Breast epithelium (tissue), 3 donors: Measurements from ENCODE around the gene ENTPD1.

Experiments used
- POLR2A ChIP-seq: fragments of 450-650 bp; IDR thresholded peaks from one replicate; pipeline ENCODE4 v1.6.1; 2016; ENCODE audit warnings: antibody characterized with exemption, mild to moderate bottlenecking, moderate library complexity
- POLR2AphosphoS5 ChIP-seq, 3 donors: sonication (generic); formaldehyde crosslinking; IDR thresholded peaks; one replicate each; pipeline ENCODE4 v1.6.1; 2017; ENCODE audit warnings: antibody characterized with exemption in 3 of 3
- TF ChIP-seq, protein P1 (sequence below), 3 donors: fragments of 450-650 bp; IDR thresholded peaks; one replicate each; pipeline ENCODE4 v1.5.1; 2016 to 2017; ENCODE audit warnings: antibody characterized with exemption in 3 of 3, mild to moderate bottlenecking in 3 of 3, moderate library complexity in 3 of 3

DNA sequence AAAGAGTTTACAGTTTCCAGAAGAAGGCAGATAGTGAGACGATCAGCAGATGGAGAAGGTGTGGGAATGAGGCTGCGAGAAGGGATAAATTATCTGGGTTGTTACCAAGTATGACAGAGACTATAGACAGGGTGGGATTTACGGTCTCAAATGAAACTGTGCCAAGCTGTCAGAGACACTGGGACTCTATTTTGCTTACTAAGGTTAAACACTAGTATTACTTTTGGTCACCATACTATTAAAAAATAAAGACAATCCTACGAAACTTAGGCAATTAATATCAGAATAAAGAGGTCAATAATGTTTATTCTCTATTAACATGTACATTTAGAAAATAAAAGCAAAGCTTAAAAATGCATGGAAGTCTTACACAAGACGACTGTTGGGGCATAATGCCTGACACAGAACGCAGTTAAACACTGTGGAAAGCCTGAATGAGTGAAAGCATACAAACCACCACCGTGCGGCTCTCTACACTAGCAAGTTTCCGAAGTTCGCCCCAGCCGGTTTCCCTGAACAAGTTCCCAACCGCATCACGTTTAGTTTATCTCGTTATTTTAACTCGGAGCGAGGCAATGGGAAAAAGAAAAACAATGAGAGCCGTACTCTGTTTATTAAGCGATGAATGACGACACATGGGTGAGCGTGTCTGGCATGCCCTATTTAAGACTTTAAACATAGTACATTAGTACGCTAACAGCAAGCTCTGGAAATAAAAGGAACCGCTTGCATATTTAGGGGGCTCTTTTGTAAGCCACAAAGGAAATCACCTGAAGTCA lies 150.9 kb downstream of the ENTPD1 start:
- TF ChIP-seq, protein P1, sequence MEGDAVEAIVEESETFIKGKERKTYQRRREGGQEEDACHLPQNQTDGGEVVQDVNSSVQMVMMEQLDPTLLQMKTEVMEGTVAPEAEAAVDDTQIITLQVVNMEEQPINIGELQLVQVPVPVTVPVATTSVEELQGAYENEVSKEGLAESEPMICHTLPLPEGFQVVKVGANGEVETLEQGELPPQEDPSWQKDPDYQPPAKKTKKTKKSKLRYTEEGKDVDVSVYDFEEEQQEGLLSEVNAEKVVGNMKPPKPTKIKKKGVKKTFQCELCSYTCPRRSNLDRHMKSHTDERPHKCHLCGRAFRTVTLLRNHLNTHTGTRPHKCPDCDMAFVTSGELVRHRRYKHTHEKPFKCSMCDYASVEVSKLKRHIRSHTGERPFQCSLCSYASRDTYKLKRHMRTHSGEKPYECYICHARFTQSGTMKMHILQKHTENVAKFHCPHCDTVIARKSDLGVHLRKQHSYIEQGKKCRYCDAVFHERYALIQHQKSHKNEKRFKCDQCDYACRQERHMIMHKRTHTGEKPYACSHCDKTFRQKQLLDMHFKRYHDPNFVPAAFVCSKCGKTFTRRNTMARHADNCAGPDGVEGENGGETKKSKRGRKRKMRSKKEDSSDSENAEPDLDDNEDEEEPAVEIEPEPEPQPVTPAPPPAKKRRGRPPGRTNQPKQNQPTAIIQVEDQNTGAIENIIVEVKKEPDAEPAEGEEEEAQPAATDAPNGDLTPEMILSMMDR (IDR thresholded peaks at IDR 0.05): no peak
- TF ChIP-seq POLR2A: no peak
- TF ChIP-seq POLR2AphosphoS5 (IDR thresholded peaks at IDR 0.05): no peak
